ENCODE data around the gene RFFL.

RFFL gene

DNA sequence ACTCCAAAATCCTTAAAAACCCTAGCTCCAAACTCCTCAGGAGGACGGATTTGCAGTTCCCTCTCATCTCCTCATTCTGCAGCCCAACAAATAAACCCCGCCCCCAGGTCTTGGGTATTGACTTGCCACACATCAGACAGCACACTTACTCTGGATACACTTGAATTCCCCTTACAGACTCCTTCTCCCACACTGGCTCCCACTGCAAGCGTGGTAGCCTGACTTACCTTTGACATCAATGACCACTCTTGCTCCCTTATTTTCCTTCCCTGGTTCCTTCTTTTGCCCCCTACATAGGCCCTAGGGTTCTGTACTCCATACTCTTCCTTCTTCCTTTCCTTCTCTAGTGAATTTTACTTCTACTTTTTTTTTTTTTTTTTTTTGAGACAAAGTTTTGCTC is 7.5 kb downstream of the RFFL start:
- Histone ChIP-seq H3K79me2 (ENCODE audit: insufficient read depth, low read depth) (no peaks in the 10 kb centered on the region), H3K9ac (no peak overlapping the region), H2AFZ (ENCODE audit: low read depth) (no peak overlapping the region), H3K27me3 (ENCODE audit: insufficient read depth, low read depth) (no peaks in the 10 kb centered on the region), H3K36me3 (ENCODE audit: insufficient read depth) (no peaks in the 10 kb centered on the region), H3K4me3 (IDR thresholded peaks at IDR 0.05; ENCODE audit: insufficient read depth, low read depth, low read length) (no peak overlapping the region), H4K20me1 (ENCODE audit: insufficient read depth) (no peaks in the 10 kb centered on the region), H3K27ac (no peak overlapping the region), H3K4me1 (ENCODE audit: low read depth, poor library complexity, severe bottlenecking) (peaks cover 28% of the 10 kb centered on the region), H3K4me2 (no peak overlapping the region)
- TF ChIP-seq, protein P1, sequence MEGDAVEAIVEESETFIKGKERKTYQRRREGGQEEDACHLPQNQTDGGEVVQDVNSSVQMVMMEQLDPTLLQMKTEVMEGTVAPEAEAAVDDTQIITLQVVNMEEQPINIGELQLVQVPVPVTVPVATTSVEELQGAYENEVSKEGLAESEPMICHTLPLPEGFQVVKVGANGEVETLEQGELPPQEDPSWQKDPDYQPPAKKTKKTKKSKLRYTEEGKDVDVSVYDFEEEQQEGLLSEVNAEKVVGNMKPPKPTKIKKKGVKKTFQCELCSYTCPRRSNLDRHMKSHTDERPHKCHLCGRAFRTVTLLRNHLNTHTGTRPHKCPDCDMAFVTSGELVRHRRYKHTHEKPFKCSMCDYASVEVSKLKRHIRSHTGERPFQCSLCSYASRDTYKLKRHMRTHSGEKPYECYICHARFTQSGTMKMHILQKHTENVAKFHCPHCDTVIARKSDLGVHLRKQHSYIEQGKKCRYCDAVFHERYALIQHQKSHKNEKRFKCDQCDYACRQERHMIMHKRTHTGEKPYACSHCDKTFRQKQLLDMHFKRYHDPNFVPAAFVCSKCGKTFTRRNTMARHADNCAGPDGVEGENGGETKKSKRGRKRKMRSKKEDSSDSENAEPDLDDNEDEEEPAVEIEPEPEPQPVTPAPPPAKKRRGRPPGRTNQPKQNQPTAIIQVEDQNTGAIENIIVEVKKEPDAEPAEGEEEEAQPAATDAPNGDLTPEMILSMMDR (conservative IDR thresholded peaks at IDR 0.05; ENCODE audit: low read depth, low read length), result no peak

DNA sequence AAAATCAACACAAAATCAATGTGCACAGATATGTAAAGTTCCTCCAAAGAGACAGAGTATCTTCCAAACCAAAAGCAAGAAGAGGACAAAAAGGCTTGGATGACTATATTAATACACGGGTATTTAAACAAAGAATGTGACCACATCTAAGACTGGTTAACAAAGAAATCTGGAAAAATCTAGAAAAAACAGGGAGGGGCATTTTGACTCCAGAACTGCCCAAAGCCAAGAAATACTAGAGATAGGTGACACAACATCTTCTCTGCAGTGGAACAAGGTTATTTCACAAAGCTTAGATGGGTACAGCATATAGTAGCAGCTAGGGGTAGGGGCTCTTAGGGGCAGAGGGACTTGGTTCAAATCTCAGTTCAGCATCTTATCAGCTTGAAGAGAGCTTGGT is 10.3 kb downstream of the RFFL start:
- Histone ChIP-seq H3K36me3 (ENCODE audit: insufficient read depth) (no peaks in the 10 kb centered on the region), H4K20me1 (ENCODE audit: insufficient read depth) (no peaks in the 10 kb centered on the region), H3K9ac (no peak overlapping the region), H3K27me3 (ENCODE audit: insufficient read depth, low read depth) (no peaks in the 10 kb centered on the region), H3K27ac (no peak overlapping the region), H3K79me2 (ENCODE audit: insufficient read depth, low read depth) (no peaks in the 10 kb centered on the region), H3K4me3 (IDR thresholded peaks at IDR 0.05; ENCODE audit: insufficient read depth, low read depth, low read length) (no peak overlapping the region), H3K4me2 (no peak overlapping the region), H2AFZ (ENCODE audit: low read depth) (no peak overlapping the region), H3K4me1 (ENCODE audit: low read depth, poor library complexity, severe bottlenecking) (peaks cover 49% of the 10 kb centered on the region)
- TF ChIP-seq, protein P1 (conservative IDR thresholded peaks at IDR 0.05; ENCODE audit: low read depth, low read length), result no peak

DNA sequence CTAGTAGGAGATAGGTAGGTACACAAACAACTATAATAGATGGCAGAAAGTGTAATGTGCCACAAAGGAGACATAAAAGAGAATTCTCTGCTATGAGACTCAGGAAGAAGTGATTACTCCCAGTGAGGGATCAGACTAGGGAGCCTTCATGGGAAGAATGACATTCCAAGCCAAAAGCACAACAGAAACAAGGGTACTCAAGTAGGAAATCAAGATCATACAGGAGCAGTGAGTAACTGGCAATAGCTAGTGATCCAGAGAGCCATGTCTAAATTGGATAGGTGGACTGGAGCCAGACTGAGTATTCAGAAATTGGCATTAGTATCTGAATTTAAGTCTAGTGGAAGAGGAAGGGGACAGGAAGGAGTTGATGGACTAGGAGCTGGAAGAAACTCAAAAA is 10.7 kb downstream of the RFFL start:
- H3K79me2 ChIP-seq (ENCODE audit: insufficient read depth, low read depth), result no peaks in the 10 kb centered on the region
- no peaks in the 10 kb centered on the region for H4K20me1 ChIP-seq (ENCODE audit: insufficient read depth)
- no peaks in the 10 kb centered on the region for H3K27me3 ChIP-seq (ENCODE audit: insufficient read depth, low read depth)
- no peak overlapping the region for H3K27ac ChIP-seq
- H2AFZ ChIP-seq (ENCODE audit: low read depth), result no peak overlapping the region
- H3K4me1 ChIP-seq (ENCODE audit: low read depth, poor library complexity, severe bottlenecking), result peaks cover 49% of the 10 kb centered on the region
- TF ChIP-seq, protein P1 (conservative IDR thresholded peaks at IDR 0.05; ENCODE audit: low read depth, low read length), result no peak
- H3K9ac ChIP-seq, result no peak overlapping the region
- H3K36me3 ChIP-seq (ENCODE audit: insufficient read depth), result no peaks in the 10 kb centered on the region
- no peak overlapping the region for H3K4me3 ChIP-seq (IDR thresholded peaks at IDR 0.05; ENCODE audit: insufficient read depth, low read depth, low read length)
- H3K4me2 ChIP-seq, result peak overlapping the region; percentile 78; the same call in 1 of the 2 replicates

DNA sequence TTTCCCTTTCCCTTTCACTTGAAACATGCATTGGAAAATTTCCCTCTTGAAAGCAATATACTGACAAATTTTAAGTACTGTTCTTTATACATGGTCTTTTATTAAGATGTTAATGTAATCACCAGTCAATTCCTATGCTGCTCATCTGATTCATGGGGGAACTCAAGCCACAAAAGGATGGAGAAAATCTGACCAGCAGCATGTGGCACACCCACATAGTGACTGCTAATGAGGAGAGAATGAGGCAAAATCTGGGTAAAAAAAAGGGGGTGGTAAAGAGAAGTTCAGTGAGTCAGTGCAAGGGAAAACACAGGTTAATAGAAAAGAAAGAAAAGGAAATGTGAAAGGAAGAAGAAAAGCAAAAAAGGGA is 11.3 kb downstream of the RFFL start:
- Histone ChIP-seq H4K20me1 (ENCODE audit: insufficient read depth) (no peaks in the 10 kb centered on the region), H3K27ac (peak overlapping the region; percentile 36; the same call in 1 of the 2 replicates), H2AFZ (ENCODE audit: low read depth) (no peak overlapping the region), H3K79me2 (ENCODE audit: insufficient read depth, low read depth) (no peaks in the 10 kb centered on the region), H3K36me3 (ENCODE audit: insufficient read depth) (no peaks in the 10 kb centered on the region), H3K9ac (no peak overlapping the region), H3K4me2 (peak overlapping the region; percentile 78), H3K4me1 (ENCODE audit: low read depth, poor library complexity, severe bottlenecking) (peaks cover 52% of the 10 kb centered on the region), H3K4me3 (IDR thresholded peaks at IDR 0.05; ENCODE audit: insufficient read depth, low read depth, low read length) (no peak overlapping the region), H3K27me3 (ENCODE audit: insufficient read depth, low read depth) (no peaks in the 10 kb centered on the region)
- TF ChIP-seq, protein P1 (conservative IDR thresholded peaks at IDR 0.05; ENCODE audit: low read depth, low read length), result no peak
